Transverse colon (tissue), 4 donors: ENCODE measurements around the gene TARDBP. TPM values are rescaled to one million over a fixed set of nuclear protein-coding genes. Genes with fewer than 3 reads are reported as not detected.

Source experiments
- DNase-seq: peaks from one replicate; pipeline ENCODE4 v3.0.0-alpha.2; 2019
- H3K27ac ChIP-seq, 4 donors: fragments of 200-600 bp; sonication (generic); 2 replicates each; pipeline ENCODE4 v1.5.1; 2016 to 2018; ENCODE audit warnings: inconsistent platforms in 4 of 4
- H3K27me3 ChIP-seq: fragments of 200-600 bp; sonication (generic); 2 replicates; pipeline ENCODE4 v1.5.1; 2017; ENCODE audit warnings: inconsistent platforms
- H3K36me3 ChIP-seq, 4 donors: fragments of 200-600 bp; sonication (generic); 2 replicates each; pipeline ENCODE4 v1.5.1; 2017 to 2019; ENCODE audit warnings: inconsistent platforms in 4 of 4
- H3K4me1 ChIP-seq, 4 donors: fragments of 200-600 bp; sonication (generic); 2 replicates each; pipeline ENCODE4 v1.5.1; 2017 to 2020; ENCODE audit warnings: inconsistent platforms in 4 of 4
- H3K4me3 ChIP-seq, 4 donors: fragments of 200-600 bp; sonication (generic); 1 replicate in 1 of 4; 2 replicates in 3 of 4; pipeline versions ENCODE4 v1.5.1 to v1.6.1; 2017 to 2019; ENCODE audit warnings: inconsistent platforms in 4 of 4
- H3K9me3 ChIP-seq, 2 donors: fragments of 200-600 bp; sonication (generic); 2 replicates each; pipeline ENCODE4 v1.5.1; 2017 to 2019; ENCODE audit warnings: inconsistent platforms in 2 of 2
- EP300 ChIP-seq: sonication (generic); formaldehyde crosslinking; IDR thresholded peaks from one replicate; pipeline ENCODE4 v1.6.1; 2017; ENCODE audit warnings: antibody characterized with exemption, low read depth
- POLR2A ChIP-seq: fragments of 450-650 bp; IDR thresholded peaks from one replicate; pipeline ENCODE4 v1.6.1; 2016; ENCODE audit warnings: antibody characterized with exemption, mild to moderate bottlenecking, moderate library complexity
- POLR2AphosphoS5 ChIP-seq, 3 donors: sonication (generic); formaldehyde crosslinking; IDR thresholded peaks; one replicate each; pipeline ENCODE4 v1.6.1; 2016; ENCODE audit warnings: antibody characterized with exemption in 3 of 3
- WGBS, 2 donors: methylation state at CpG; one replicate each; pipeline ENCODE4 v1.1.5; 2018; ENCODE audit warnings: low coverage in 1 of 2; 5-methylcytosine and 5-hydroxymethylcytosine counted together
- in situ Hi-C, 4 donors: fragments of 200-750 bp; cut with MboI; loops; one replicate each; pipeline versions ENCODE4 v1.15.0 to v1.15.1; 2017; ENCODE audit warnings: low sequenced_read_pairs in 3 of 4, low pct_ligation_motif_present in 1 of 4, low pct_unique_long_range_greater_than_20kb in 1 of 4
- intact Hi-C: fragments of 100-400 bp; cut with DNase I; formaldehyde crosslinking; loops from one replicate; pipeline ENCODE4 v1.15.1; 2023; ENCODE audit warnings: low total_unique reads
- total RNA-seq, 4 donors: library from RNA; depleted of rRNA; stranded (reverse); fragments of >200 nt; gene quantifications; one replicate each; pipeline ENCODE4 v1.1.0, GENCODE V29; 2016
- TF ChIP-seq, protein P1 (sequence below), 5 experiments: fragments of 200-600 bp in 3 of 5; fragments of 450-650 bp in 2 of 5; sonication (generic) in 3 of 5; IDR thresholded peaks; 1 replicate in 2 of 5; 2 replicates in 3 of 5; pipeline ENCODE4 v1.5.1; 2016 to 2017; ENCODE audit warnings: antibody characterized with exemption in 5 of 5, inconsistent platforms in 3 of 5, mild to moderate bottlenecking in 2 of 5, moderate library complexity in 1 of 5

Gene TARDBP
- total RNA-seq, 4 donors from 2014 or later = 112 to 278 (median 190) TPM

DNA sequence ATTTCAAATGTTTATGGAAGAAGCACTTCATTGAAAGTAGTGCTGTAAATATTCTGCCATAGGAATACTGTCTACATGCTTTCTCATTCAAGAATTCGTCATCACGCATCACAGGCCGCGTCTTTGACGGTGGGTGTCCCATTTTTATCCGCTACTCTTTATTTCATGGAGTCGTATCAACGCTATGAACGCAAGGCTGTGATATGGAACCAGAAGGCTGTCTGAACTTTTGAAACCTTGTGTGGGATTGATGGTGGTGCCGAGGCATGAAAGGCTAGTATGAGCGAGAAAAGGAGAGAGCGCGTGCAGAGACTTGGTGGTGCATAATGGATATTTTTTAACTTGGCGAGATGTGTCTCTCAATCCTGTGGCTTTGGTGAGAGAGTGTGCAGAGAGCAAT is 10.7 kb downstream of the TARDBP start:
- peaks cover 0 to 7% (median 0%) of the 10 kb centered on the region in 4 donors for H3K4me1 ChIP-seq
- H3K4me3 ChIP-seq = no peak overlapping the region
- H3K27me3 ChIP-seq = no peaks in the 10 kb centered on the region
- intact Hi-C loops = no loop called here
- H3K9me3 ChIP-seq = no peaks in the 10 kb centered on the region
- in situ Hi-C loops = no loop called here
- no peak overlapping the region for H3K27ac ChIP-seq
- 93 to 95% methylated on average over 13 to 14 of the region's 14 CpGs for WGBS, 2 donors
- no peak for DNase-seq
- peaks cover 0 to 74% (median 36%) of the 10 kb centered on the region in 4 donors for H3K36me3 ChIP-seq
- TF ChIP-seq, protein P1, sequence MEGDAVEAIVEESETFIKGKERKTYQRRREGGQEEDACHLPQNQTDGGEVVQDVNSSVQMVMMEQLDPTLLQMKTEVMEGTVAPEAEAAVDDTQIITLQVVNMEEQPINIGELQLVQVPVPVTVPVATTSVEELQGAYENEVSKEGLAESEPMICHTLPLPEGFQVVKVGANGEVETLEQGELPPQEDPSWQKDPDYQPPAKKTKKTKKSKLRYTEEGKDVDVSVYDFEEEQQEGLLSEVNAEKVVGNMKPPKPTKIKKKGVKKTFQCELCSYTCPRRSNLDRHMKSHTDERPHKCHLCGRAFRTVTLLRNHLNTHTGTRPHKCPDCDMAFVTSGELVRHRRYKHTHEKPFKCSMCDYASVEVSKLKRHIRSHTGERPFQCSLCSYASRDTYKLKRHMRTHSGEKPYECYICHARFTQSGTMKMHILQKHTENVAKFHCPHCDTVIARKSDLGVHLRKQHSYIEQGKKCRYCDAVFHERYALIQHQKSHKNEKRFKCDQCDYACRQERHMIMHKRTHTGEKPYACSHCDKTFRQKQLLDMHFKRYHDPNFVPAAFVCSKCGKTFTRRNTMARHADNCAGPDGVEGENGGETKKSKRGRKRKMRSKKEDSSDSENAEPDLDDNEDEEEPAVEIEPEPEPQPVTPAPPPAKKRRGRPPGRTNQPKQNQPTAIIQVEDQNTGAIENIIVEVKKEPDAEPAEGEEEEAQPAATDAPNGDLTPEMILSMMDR (IDR thresholded peaks at IDR 0.05) = no peak
- TF ChIP-seq EP300 (no peak), POLR2A (no peak), POLR2AphosphoS5 (IDR thresholded peaks at IDR 0.05) (no peak)

DNA sequence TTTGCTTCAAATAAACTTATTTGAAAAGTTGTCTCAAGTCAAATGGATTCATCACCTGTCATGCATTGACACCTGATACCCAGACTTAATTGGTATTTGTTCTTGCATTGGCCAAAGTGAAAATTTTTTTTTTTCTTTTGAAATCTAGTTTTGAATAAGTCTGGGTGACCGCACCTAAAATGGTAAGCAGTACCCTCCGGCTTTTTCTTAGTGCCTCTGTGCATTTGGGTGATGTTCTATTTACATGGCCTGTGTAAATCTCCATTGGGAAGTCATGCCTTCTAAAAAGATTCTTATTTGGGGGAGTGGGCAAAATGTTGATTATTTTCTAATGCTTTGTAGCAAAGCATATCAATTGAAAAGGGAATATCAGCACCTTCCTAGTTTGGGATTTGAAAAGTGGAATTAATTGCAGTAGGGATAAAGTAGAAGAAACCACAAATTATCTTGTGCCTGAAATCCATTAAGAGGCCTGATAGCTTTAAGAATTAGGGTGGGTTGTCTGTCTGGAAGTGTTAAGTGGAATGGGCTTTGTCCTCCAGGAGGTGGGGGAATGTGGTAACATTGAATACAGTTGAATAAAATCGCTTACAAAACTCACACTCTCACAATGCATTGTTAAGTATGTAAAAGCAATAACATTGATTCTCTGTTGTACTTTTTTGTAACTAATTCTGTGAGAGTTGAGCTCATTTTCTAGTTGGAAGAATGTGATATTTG is 11.9 kb downstream of the TARDBP start:
- no peak overlapping the region for H3K4me3 ChIP-seq
- TF ChIP-seq POLR2A (no peak), EP300 (no peak), POLR2AphosphoS5 (IDR thresholded peaks at IDR 0.05) (no peak)
- TF ChIP-seq, protein P1 (IDR thresholded peaks at IDR 0.05) = no peak
- no peak for DNase-seq
- peaks cover 0 to under 1% (median 0%) of the 10 kb centered on the region in 4 donors for H3K4me1 ChIP-seq
- WGBS, 2 donors = 87 to 100% methylated on average over 3 of the region's 3 CpGs
- intact Hi-C loops (no loop called here), in situ Hi-C loops (no loop called here)
- peaks cover 0 to 64% (median 31%) of the 10 kb centered on the region in 4 donors for H3K36me3 ChIP-seq
- H3K9me3 ChIP-seq = no peaks in the 10 kb centered on the region
- H3K27me3 ChIP-seq = no peaks in the 10 kb centered on the region
- H3K27ac ChIP-seq = no peak overlapping the region

DNA sequence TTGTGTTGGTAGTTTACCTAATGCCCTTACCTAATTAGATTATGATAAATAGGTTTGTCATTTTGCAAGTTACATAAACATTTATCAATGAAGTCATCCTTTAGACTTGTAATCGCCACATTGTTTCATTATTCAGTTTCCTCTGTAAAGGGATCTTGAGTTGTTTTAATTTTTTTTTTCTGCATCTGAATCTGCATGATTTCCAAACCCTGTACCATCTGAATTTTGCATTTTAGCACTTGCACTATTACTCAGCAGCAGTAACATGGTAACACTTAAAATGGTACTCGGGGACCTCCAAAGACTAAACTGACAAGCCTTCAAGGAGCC is 12.4 kb downstream of the TARDBP start:
- Histone ChIP-seq H3K4me3 (no peak overlapping the region), H3K27me3 (no peaks in the 10 kb centered on the region), H3K4me1 (no peaks in the 10 kb centered on the region), H3K9me3 (no peaks in the 10 kb centered on the region), H3K36me3 (peaks cover 0 to 59% (median 28%) of the 10 kb centered on the region in 4 donors), H3K27ac (no peak overlapping the region)
- no peak for TF ChIP-seq EP300
- TF ChIP-seq, protein P1 (IDR thresholded peaks at IDR 0.05) = no peak
- TF ChIP-seq POLR2A = no peak
- TF ChIP-seq POLR2AphosphoS5 (IDR thresholded peaks at IDR 0.05) = no peak
- 69 to 79% methylated on average over 2 of the region's 2 CpGs for WGBS, 2 donors
- in situ Hi-C loops = loop anchor here in 2 of 4 donors (25.0 kb wide), 1 partner anchor 612 kb away; no protein-coding TSS in a partner anchor
- intact Hi-C loops = no loop called here
- no peak for DNase-seq

DNA sequence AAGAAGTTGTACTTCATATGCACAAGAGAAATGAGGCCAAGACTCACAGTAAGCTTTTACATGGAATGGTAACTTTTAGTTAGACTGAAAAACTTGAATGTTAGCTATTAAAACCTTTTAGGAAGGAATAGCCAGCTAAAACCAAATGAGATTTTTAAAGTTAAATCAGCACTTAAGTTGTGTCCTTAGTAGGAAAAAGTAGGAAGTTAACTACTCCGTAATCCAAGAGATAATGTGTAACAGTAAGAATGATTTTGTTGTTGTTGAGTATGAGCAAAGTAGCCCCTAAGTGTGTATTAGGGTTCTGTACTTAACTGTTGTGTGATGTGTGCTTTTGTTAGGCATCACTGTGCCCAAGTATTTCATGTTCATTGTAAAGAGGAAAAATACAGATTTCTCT is 13.2 kb downstream of the TARDBP start:
- Histone ChIP-seq H3K4me3 (no peak overlapping the region), H3K36me3 (peaks cover 0 to 51% (median 24%) of the 10 kb centered on the region in 4 donors), H3K27me3 (no peaks in the 10 kb centered on the region), H3K27ac (no peak overlapping the region), H3K4me1 (no peaks in the 10 kb centered on the region), H3K9me3 (no peaks in the 10 kb centered on the region)
- 83 to 89% methylated on average over 1 of the region's 1 CpG for WGBS, 2 donors
- DNase-seq = no peak
- TF ChIP-seq POLR2A (no peak), POLR2AphosphoS5 (IDR thresholded peaks at IDR 0.05) (no peak), EP300 (no peak)
- TF ChIP-seq, protein P1 (IDR thresholded peaks at IDR 0.05) = no peak
- in situ Hi-C loops (loop anchor here in 2 of 4 donors (25.0 kb wide), 1 partner anchor 612 kb away; no protein-coding TSS in a partner anchor), intact Hi-C loops (no loop called here)
